GM12873 (cell line): ENCODE measurements around the gene SYK.

Source experiments
- TF ChIP-seq, protein P1 (sequence below): IDR thresholded peaks from 2 replicates; pipeline ENCODE4 v1.5.1; 2012; ENCODE audit warnings: low read depth, mild to moderate bottlenecking, moderate library complexity, low read length, control low read depth; ENCODE audit not compliant: insufficient read depth; ENCODE audit errors: missing control alignments

SYK gene

DNA sequence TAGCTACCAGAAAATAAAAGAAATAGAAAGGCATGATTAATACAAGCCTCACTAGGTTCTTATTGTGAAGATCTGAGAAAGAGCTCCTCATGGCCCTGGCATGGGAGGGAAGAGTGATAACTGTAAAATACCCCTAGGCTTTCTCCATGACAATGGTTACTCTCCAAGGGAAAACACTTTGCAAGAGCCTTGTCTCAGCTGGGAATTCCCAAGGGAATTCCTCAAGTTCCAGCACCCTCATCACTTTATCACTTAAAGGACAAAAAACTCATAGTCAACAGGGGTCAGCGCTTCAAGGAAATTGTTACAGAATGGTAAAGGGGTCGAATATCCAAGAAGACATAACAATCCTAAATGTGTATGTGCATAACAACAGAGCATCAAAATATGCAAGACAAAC is 21.2 kb downstream of the SYK start:
- TF ChIP-seq, protein P1, sequence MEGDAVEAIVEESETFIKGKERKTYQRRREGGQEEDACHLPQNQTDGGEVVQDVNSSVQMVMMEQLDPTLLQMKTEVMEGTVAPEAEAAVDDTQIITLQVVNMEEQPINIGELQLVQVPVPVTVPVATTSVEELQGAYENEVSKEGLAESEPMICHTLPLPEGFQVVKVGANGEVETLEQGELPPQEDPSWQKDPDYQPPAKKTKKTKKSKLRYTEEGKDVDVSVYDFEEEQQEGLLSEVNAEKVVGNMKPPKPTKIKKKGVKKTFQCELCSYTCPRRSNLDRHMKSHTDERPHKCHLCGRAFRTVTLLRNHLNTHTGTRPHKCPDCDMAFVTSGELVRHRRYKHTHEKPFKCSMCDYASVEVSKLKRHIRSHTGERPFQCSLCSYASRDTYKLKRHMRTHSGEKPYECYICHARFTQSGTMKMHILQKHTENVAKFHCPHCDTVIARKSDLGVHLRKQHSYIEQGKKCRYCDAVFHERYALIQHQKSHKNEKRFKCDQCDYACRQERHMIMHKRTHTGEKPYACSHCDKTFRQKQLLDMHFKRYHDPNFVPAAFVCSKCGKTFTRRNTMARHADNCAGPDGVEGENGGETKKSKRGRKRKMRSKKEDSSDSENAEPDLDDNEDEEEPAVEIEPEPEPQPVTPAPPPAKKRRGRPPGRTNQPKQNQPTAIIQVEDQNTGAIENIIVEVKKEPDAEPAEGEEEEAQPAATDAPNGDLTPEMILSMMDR, result no peak

DNA sequence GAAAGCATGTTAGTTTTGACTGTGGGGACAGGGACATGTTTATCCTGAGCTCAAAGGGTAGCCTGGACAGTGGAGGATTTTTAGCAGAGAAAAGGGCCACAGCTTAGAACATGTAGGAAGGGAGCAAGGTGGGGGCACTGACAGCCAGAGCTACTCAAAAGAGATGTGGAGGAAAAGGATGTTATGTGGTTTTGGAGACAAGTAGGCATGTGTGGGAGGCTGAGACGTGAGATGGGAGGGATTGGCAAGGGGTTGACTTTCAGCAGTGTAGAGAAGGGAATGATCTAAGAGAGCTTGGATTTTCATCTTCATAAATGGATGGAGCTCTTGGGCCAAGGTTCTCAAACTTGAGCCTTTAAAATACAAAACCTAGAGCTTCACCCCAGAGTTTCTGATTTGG is 24.0 kb downstream of the SYK start:
- TF ChIP-seq, protein P1, result no peak

GRCh38 chr9:90826326-90827020 is 24.9 kb downstream of the SYK start:
- TF ChIP-seq, protein P1, result no peak

DNA sequence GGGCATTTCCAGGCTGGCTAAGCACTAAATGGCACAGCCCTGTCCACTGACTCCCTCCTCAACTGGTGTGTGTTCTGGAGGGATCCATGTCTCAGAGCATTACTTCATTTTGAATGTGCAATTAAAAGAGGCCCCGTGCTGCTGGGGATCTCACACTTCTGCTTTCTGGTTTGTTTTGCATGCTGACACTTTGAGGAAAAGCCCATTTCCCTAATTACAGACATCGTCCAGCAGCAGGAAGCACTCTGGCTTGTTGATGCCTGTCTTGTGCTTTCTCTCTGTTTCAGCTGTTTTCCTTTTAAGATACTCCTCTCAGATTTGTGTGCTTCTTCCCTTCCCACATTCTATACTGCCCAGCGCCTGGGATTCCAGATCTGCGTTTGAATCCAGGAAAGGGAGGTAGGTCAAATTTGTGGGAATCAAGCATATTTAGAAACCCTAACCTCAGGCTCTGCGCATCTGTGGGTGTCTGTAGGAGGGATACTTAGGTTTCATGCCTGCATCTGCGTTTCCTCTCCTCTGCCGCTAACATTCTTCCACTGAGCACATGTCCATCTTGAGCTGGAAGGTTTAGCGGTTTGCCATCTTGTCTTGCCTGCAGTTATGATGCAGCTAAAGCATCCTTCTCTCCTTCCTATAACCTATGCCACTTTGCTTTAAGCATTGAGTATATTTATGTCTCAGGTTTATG is 25.7 kb downstream of the SYK start:
- TF ChIP-seq, protein P1, result no peak

GRCh38 chr9:90830051-90830450 is 28.4 kb downstream of the SYK start:
- TF ChIP-seq, protein P1, result peak; percentile 53

DNA sequence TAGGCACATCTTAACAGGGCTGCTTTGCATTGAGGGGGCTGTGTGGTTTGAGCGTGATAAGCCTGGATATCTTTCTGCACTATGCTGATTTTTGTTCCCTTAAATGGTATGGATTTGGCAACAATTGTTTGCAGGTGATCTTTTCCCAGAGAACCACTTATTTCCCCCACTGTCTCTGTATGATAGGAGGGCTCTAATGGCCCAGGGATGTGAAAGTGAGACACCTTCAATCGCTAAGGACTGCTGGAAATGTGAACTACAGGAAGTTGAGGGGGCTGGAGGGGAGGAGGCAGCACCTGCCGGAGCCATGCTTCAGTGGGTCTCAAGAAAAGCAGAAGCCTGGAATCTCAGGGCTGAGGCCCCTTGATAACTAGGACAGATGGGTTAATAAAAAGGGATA is 29.4 kb downstream of the SYK start:
- TF ChIP-seq, protein P1, result no peak

DNA sequence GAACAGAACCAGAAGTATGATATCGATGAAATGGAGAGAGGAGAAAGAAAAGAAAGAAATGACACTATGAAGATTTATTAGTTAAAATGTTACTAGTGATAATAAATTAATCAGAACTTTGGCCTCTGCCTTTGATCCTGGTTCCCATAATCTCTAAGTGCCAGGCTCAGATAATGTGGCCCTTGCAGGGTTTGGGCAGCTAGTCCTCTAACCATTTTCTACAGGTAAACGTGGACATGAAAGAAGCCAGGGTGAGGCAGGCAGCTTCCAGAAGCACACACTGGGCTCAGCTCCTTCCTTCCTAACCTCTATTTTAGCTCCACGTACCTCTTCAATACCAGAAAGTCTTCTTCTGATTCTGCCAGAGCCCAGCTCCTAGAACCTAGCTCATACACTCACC is 30.6 kb downstream of the SYK start:
- TF ChIP-seq, protein P1, result no peak
